NB4 (cell line): Measurements from ENCODE around the gene SMIM45.

Experiments
- CTCF ChIP-seq: IDR thresholded peaks from one replicate; pipeline ENCODE4 v1.5.1; 2012; ENCODE audit warnings: low read depth, low read length
- MYC ChIP-seq: IDR thresholded peaks from 2 replicates; pipeline ENCODE4 v1.6.1; 2011; ENCODE audit warnings: low read depth, low read length
- POLR2A ChIP-seq: IDR thresholded peaks from 2 replicates; pipeline ENCODE4 v1.6.1; 2011; ENCODE audit warnings: mild to moderate bottlenecking; ENCODE audit not compliant: insufficient read length; ENCODE audit errors: extremely low read depth

- TF ChIP-seq CTCF (no peak), MYC (no peak), POLR2A (no peak)
Measured at GRCh38 chr22:41936894-41937169, 15.1 kb upstream of the SMIM45 start.
